Kidney (tissue), 14 donors: ENCODE measurements around the gene TOB1. TPM values are rescaled to one million over a fixed set of nuclear protein-coding genes. Genes with fewer than 3 reads are reported as not detected.
"Not testable (repeated sequence)": the region's sequence is repeated elsewhere in the genome, so short reads cannot be mapped to it uniquely, and the experiment has no call there.

Experiments used
- DNase-seq, 5 donors: peaks; one replicate each; pipeline ENCODE4 v3.0.0-alpha.2; 2013 to 2020
- FAIRE-seq: peaks from 2 replicates; lab custom pipeline; 2012; peaks lifted over from hg19 to GRCh38; lab: Jason Lieb, UNC
- H3K27ac ChIP-seq, 2 donors: one replicate each; pipeline ENCODE4 v1.7.0; 2013; ENCODE audit warnings: low read depth in 2 of 2, low read length in 2 of 2, inconsistent platforms in 1 of 2
- H3K27me3 ChIP-seq: one replicate; pipeline ENCODE4 v1.7.1; 2013; ENCODE audit warnings: low read length, inconsistent platforms; ENCODE audit not compliant: control insufficient read depth, insufficient read depth
- H3K36me3 ChIP-seq, 3 donors: one replicate each; pipeline versions ENCODE4 v1.7.0 to v1.7.1; 2013; ENCODE audit warnings: low read length in 3 of 3, control low read depth in 1 of 3, inconsistent platforms in 1 of 3; ENCODE audit not compliant: insufficient read depth in 3 of 3, control insufficient read depth in 2 of 3
- H3K4me1 ChIP-seq, 3 donors: one replicate each; pipeline versions ENCODE4 v1.7.0 to v1.7.1; 2013; ENCODE audit warnings: low read length in 3 of 3, inconsistent platforms in 1 of 3, low read depth in 1 of 3; ENCODE audit not compliant: control insufficient read depth in 2 of 3, insufficient read depth in 2 of 3
- H3K4me3 ChIP-seq, 3 donors: one replicate each; pipeline versions ENCODE4 v1.7.0 to v1.8.1; 2013; ENCODE audit warnings: low read length in 3 of 3, control low read depth in 1 of 3, inconsistent platforms in 1 of 3
- H3K9ac ChIP-seq, 3 donors: one replicate each; pipeline versions ENCODE4 v1.7.0 to v1.7.1; 2013; ENCODE audit warnings: low read length in 3 of 3, control low read depth in 1 of 3, inconsistent platforms in 1 of 3
- H3K9me3 ChIP-seq, 3 donors: one replicate each; pipeline versions ENCODE4 v1.7.0 to v1.7.1; 2013; ENCODE audit warnings: low read length in 3 of 3, control low read depth in 1 of 3, inconsistent platforms in 1 of 3; ENCODE audit not compliant: control insufficient read depth in 2 of 3, insufficient read depth in 1 of 3
- CTCF ChIP-seq: IDR thresholded peaks from 3 replicates; pipeline ENCODE4 v1.5.1; 2012; ENCODE audit warnings: mild to moderate bottlenecking, moderate library complexity, borderline replicate concordance; ENCODE audit not compliant: insufficient read depth; ENCODE audit errors: extremely low read depth
- intact Hi-C: fragments of 100-400 bp; cut with DNase I; formaldehyde crosslinking; loops from one replicate; pipeline ENCODE4 v1.11.1; 2022
- polyA plus RNA-seq: library from polyadenylated mRNA; stranded (reverse); fragments of 350-450 nt; fragmentation: Illumina TruSeq; extraction: RNeasy Lipid Tissue Mini Kit (QIAGEN cat#74804); gene quantifications from one replicate; pipeline ENCODE4 v1.2.3, GENCODE V29; 2014; ENCODE audit warnings: low read depth, low replicate concordance; ENCODE audit not compliant: insufficient read depth
- total RNA-seq: library from RNA; stranded (reverse); fragmentation: NEBNext Ultra II Directional; extraction: Animal tissue kit (Norgen Biotek cat#: 25700); gene quantifications from one replicate; pipeline ENCODE4 v1.2.1, GENCODE V29; 2021
- donor health status: control.
- donor health status: control.
- donor health status: control.
- donor health status: control.
- donor health status: control.
- donor health status: DM: yes; HTN: yes; CAD: no.
- donor health status: Normal renal cell carcinoma (clear cell type).

Gene TOB1
- total and polyA plus RNA-seq, 2 donors from 2014 or later, result 52.5 to 141 TPM

DNA sequence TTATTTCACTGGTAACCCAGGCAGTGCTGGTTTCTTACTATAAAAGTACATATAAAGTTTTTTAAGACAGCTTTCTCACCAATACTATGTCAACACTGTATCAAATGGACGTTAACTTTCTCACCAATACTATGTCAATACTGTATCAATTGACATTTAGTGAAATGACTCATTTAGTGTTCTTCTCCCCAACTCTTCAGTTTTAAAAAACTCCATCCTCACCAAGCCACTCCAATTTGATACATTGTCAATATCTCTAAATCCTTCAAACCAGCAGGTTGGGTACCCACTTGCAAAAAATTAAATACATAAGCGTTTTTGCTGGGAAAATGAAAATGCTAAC is 4.8 kb downstream of the TOB1 start:
- H3K4me1 ChIP-seq, result peaks cover 0 to 7% (median 5%) of the 10 kb centered on the region in 3 donors
- intact Hi-C loops, result no loop called here
- DNase-seq (no peak), FAIRE-seq (no peak)
- no peak overlapping the region for H3K27ac ChIP-seq
- peaks cover 2 to 24% (median 16%) of the 10 kb centered on the region in 3 donors for H3K36me3 ChIP-seq
- no peak overlapping the region for H3K9ac ChIP-seq
- H3K4me3 ChIP-seq, result no peak overlapping the region
- no peaks in the 10 kb centered on the region for H3K27me3 ChIP-seq
- no peak for TF ChIP-seq CTCF
- no peaks in the 10 kb centered on the region for H3K9me3 ChIP-seq

DNA sequence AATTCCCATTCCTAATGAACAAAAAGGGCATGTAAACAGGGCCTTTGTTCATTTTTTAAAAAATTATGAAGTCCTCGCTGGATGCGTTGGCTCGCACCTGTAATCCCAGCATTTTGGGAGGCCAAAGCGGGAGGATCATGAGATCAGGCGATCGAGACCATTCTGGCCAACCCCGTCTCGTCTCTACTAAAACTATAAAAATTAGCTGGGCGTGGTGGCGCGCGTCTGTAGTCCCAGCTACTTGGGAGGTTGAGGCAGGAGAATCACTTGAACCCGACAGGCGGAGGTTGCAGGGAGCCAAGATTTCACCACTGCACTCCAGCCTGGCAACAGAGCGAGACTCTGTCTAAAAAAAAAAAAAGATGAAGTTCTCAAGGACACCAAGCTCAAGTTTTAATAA is 6.4 kb downstream of the TOB1 start:
- H3K27me3 ChIP-seq, intact Hi-C loops, H3K4me3 ChIP-seq, H3K9me3 ChIP-seq, H3K27ac ChIP-seq, H3K9ac ChIP-seq, FAIRE-seq, H3K4me1 ChIP-seq, DNase-seq: not testable (repeated sequence)
- H3K36me3 ChIP-seq, result peaks cover 2 to 24% (median 16%) of the 10 kb centered on the region in 3 donors

DNA sequence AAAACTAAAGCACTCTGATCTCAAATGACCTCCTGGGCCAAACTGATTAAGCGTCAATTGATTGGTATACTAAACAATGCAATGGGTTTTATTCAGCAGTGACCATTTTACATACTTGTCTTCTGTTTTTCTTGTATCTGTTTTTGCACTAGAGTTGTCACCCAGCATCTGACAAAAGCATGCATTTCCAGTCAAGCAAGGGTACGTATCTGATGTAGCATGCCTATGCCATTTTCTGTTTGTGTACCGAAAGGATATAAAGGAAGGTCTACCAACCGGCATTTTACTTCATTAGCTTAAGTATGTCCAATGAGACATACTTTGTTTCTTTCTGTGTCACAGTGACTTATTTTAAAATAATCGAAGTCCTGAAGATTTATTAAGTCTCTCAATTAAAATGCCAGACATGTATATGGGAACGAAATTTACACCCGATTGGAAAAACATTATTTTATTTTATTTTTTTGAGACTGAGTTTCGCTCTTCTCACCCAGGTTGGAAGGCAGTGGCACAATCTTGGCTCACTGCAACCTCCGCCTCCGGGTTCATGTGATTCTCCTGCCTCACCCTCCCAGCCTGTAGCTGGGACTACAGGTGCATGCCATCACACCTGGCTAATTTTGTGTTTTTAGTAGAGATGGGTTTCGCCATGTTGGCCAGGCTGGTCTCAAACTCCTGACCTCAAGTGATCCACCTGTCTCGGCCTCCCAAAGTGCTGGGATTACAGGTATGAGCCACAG is 7.5 kb downstream of the TOB1 start:
- TF ChIP-seq CTCF, result no peak
- Histone ChIP-seq H3K4me1 (peaks cover 0 to 7% (median 5%) of the 10 kb centered on the region in 3 donors), H3K27ac (no peak overlapping the region), H3K9me3 (no peaks in the 10 kb centered on the region), H3K4me3 (no peak overlapping the region), H3K36me3 (peaks cover 1 to 23% (median 16%) of the 10 kb centered on the region in 3 donors), H3K9ac (no peak overlapping the region), H3K27me3 (no peaks in the 10 kb centered on the region)
- intact Hi-C loops, result no loop called here
- DNase-seq, result no peak
- FAIRE-seq, result no peak

GRCh38 chr17:50856431-50856830 is 9.7 kb downstream of the TOB1 start:
- peaks cover 0 to 8% (median 3%) of the 10 kb centered on the region in 3 donors for H3K4me1 ChIP-seq
- no peak for FAIRE-seq
- TF ChIP-seq CTCF, result no peak
- H3K36me3 ChIP-seq, result peaks cover 0 to 7% (median 2%) of the 10 kb centered on the region in 3 donors
- H3K4me3 ChIP-seq, result no peak overlapping the region
- intact Hi-C loops, result no loop called here
- H3K9ac ChIP-seq, result no peak overlapping the region
- DNase-seq, result no peak
- H3K9me3 ChIP-seq, result no peaks in the 10 kb centered on the region
- no peaks in the 10 kb centered on the region for H3K27me3 ChIP-seq
- H3K27ac ChIP-seq, result no peak overlapping the region
